Right cardiac atrium (tissue), 5 donors: Measurements from ENCODE around the gene PRPF4. TPM values are rescaled to one million over a fixed set of nuclear protein-coding genes. Genes with fewer than 3 reads are reported as not detected.

Source experiments
- ATAC-seq, 2 donors: fragments of 200-7000 bp; cut with Tn5 transposase; one replicate each; pipeline versions ENCODE4 v1.8.0 to v1.9.1; 2020; ENCODE audit warnings: moderate library complexity in 2 of 2, mild to moderate bottlenecking in 1 of 2
- DNase-seq, 3 donors: peaks; one replicate each; pipeline ENCODE4 v3.0.0-alpha.2; 2020
- H3K27ac ChIP-seq: one replicate; pipeline ENCODE4 v1.5.1; 2013; ENCODE audit warnings: mild to moderate bottlenecking, low read length, control low read depth, moderate library complexity
- H3K27me3 ChIP-seq: one replicate; pipeline ENCODE4 v1.6.1; 2013; ENCODE audit not compliant: control insufficient read depth, insufficient read depth
- H3K4me1 ChIP-seq: one replicate; pipeline ENCODE4 v1.6.1; 2013; ENCODE audit warnings: low read length; ENCODE audit not compliant: control insufficient read depth, insufficient read depth
- H3K4me3 ChIP-seq: one replicate; pipeline ENCODE4 v1.5.1; 2013; ENCODE audit warnings: low read length, control low read depth
- H3K9me3 ChIP-seq: one replicate; pipeline ENCODE4 v1.6.1; 2013; ENCODE audit warnings: low read length; ENCODE audit not compliant: control insufficient read depth
- WGBS: extraction: QIAGEN DNeasy Blood & Tissue Kit; methylation state at CpG from one replicate; pipeline ENCODE4 v1.1.7; 2013; 5-methylcytosine and 5-hydroxymethylcytosine counted together
- intact Hi-C, 4 donors: fragments of 100-400 bp; cut with DNase I; formaldehyde crosslinking; loops; one replicate each; pipeline versions ENCODE4 v1.11.0 to v1.14.0; 2022 to 2023
- polyA plus RNA-seq: library from polyadenylated mRNA; stranded (reverse); fragments of 200-250 nt; gene quantifications from one replicate; pipeline ENCODE4 v1.2.3, GENCODE V29; 2013
- total RNA-seq, 4 donors: library from RNA; stranded (reverse); fragmentation: NEBNext Ultra II Directional; extraction: Animal tissue kit (Norgen Biotek cat#: 25700); gene quantifications; one replicate each; pipeline ENCODE4 v1.2.1, GENCODE V29; 2021
- donor health status: healthy with polysubstance abuse.
- donor health status: DM: no; HTN: yes; CAD: no.
- donor health status: DM: no; HTN: no; CAD: no.
- donor health status: DM: no; HTN: yes; CAD: no; lungs with severe emphysema.
- donor health status: DM: yes; HTN: yes; CAD: no.

PRPF4 gene
- total and polyA plus RNA-seq, 5 donors: 7.0 to 12.8 (median 10.7) TPM

DNA sequence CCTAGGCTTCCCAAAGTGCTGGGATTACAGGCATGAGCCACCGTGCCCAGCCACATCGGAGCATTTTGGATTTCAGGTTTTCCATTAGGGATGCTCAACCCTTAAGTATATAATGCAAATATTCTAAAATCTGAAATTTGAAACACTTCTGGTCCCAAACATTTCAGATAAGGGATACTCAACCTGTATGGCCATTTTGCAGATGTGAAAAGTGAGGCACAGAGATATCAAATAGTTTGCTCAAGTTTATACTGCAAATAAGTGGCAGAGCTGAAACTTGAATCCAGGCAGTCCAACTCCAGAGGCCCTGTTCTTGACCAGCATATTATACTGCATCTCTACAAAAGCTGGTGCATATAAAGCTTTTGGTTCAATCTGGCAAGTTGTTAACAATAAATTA lies 62.3 kb downstream of the PRPF4 start:
- DNase-seq (no peak), ATAC-seq (no peak)
- Histone ChIP-seq H3K27ac (no peak overlapping the region), H3K4me1 (no peaks in the 10 kb centered on the region), H3K9me3 (no peaks in the 10 kb centered on the region), H3K27me3 (no peaks in the 10 kb centered on the region), H3K4me3 (no peak overlapping the region)
- intact Hi-C loops: no loop called here
- 92% methylated on average over 2 of the region's 2 CpGs for WGBS

DNA sequence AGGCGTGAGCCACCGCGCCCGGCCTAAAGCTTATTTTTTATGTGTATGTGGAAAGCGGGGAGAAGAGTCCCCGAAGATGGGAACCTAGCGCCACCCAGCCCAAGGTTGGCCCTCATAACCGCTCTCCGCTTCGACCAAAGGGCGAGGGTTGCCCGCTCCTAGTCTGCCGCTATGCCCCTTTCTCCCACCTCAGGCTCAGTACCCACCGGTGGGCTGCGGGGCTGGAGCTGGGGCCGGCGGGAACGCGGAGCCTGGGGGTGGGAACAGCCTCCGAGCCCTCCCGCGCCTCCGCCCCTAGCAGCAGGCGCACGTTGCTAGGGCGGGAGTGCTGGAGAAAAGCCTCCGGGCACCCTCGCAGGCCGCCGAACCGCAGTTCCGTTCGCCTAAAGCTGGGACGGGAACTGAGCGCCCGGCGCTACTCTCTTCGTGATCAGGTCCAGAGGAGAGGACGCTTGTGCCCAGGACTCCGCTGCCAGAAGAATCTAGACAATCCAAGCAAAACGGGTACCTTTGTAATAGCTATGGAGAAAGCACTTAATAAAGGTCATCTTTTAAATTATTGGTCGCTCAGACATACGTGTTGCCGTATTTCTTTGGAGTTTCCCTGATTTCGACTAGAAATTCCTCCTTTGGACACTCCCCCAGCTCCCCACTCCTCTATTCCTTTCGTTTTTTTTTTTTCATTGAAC lies 64.7 kb downstream of the PRPF4 start, which contains the start of gene WDR31:
Gene WDR31, minus strand, starts transcription at position 265 of the 689 bp plus-strand sequence. CDS start 8,253 bp downstream, outside the sequence.
- Histone ChIP-seq H3K4me3 (peak within 1 kb of the TSS; percentile 86), H3K9me3 (no peaks in the 10 kb centered on the region), H3K4me1 (peaks cover 3% of the 10 kb centered on the region), H3K27ac (peak within 1 kb of the TSS; percentile 74), H3K27me3 (no peaks in the 10 kb centered on the region)
- DNase-seq (peak; percentile 88 to 94 (median 94)), ATAC-seq (peak; percentile 94 to 95)
- intact Hi-C loops: no loop called here
- under 1% methylated on average over 46 of the region's 46 CpGs for WGBS

DNA sequence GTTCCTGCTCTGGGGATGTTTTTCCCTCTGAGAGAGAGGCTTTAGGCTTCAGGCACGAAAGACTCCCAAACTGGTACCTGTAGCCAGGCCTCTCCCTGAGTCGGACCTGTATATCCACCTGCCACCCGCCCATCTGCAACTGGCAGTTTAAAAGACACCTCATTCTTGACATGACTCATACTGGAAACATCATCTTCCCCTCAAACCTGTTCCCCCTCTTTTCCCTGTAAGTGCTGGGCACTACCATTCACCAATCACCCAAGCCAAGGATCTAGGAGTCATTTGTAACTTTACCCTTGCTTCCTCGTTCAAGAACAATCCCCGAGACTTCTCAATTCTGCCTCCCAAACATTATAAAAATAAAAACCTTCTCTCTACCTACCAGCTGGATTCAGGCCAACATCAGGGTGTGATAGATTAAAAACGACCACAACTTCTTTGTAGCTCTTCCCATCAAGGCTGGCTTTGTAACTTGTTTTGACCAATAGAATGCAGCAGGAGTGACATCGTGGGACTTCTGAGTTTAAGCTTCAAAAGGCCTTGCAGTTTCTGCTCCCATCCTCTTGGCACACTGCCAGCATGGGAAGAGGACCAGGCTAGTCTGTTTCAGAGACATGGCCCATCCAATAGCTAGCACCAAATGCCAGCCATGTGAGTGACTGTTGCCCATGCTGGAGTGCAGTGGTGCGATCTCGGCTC lies 66.4 kb downstream of the PRPF4 start:
- H3K27ac ChIP-seq: no peak overlapping the region
- no peaks in the 10 kb centered on the region for H3K9me3 ChIP-seq
- H3K4me1 ChIP-seq: peaks cover 3% of the 10 kb centered on the region
- DNase-seq: peak in 1 of 3 donors; percentile 51
- H3K4me3 ChIP-seq: no peak overlapping the region
- intact Hi-C loops: no loop called here
- 68% methylated on average over 9 of the region's 9 CpGs for WGBS
- no peak for ATAC-seq
- H3K27me3 ChIP-seq: no peaks in the 10 kb centered on the region

Other genes with a start within 250 kb of the PRPF4 start
- gene ZFP37, start 218.9 kb upstream of the PRPF4 start, total RNA-seq: 1 to 10 TPM; 2.3 to 2.6 (median 2.4) TPM
- 0.93 TPM for gene ZFP37, start 218.9 kb upstream of the PRPF4 start, polyA plus RNA-seq
- 10 to 100 TPM in 3 of 4 donors, 1 to 10 TPM in 1; 8.8 to 10.9 (median 10.1) TPM for gene SLC31A2, start 124.7 kb upstream of the PRPF4 start, total RNA-seq
- gene SLC31A2, start 124.7 kb upstream of the PRPF4 start, polyA plus RNA-seq: 11.4 TPM
- 10 to 100 TPM; 19.5 to 21.2 (median 20.1) TPM for gene FKBP15, start 54.4 kb upstream of the PRPF4 start, total RNA-seq
- 11.0 TPM for gene FKBP15, start 54.4 kb upstream of the PRPF4 start, polyA plus RNA-seq
- gene SLC31A1, start 54.1 kb upstream of the PRPF4 start, total RNA-seq: 10 to 100 TPM; 11.4 to 20.7 (median 13.7) TPM
- gene SLC31A1, start 54.1 kb upstream of the PRPF4 start, polyA plus RNA-seq: 6.0 TPM
- 10 to 100 TPM; 29.0 to 39.1 (median 37.0) TPM for gene CDC26, start 86 bp upstream of the PRPF4 start, total RNA-seq
- gene CDC26, start 86 bp upstream of the PRPF4 start, polyA plus RNA-seq: 50.0 TPM
- not detected for gene RNF183, start 27.7 kb downstream of the PRPF4 start, total RNA-seq
- not detected for gene RNF183, start 27.7 kb downstream of the PRPF4 start, polyA plus RNA-seq
- gene WDR31, start 64.6 kb downstream of the PRPF4 start, total RNA-seq: 10 to 100 TPM in 1 of 4 donors, 1 to 10 TPM in 3; 7.4 to 10.1 (median 8.5) TPM
- gene WDR31, start 64.6 kb downstream of the PRPF4 start, polyA plus RNA-seq: 5.4 TPM
- gene BSPRY, start 73.9 kb downstream of the PRPF4 start, total RNA-seq: 1 to 10 TPM in 3 of 4 donors, under 1 TPM in 1; 0.21 to 2.3 (median 1.6) TPM
- gene BSPRY, start 73.9 kb downstream of the PRPF4 start, polyA plus RNA-seq: 1.4 TPM
- 10 to 100 TPM; 11.0 to 20.0 (median 15.9) TPM for gene HDHD3, start 101.3 kb downstream of the PRPF4 start, total RNA-seq
- 19.6 TPM for gene HDHD3, start 101.3 kb downstream of the PRPF4 start, polyA plus RNA-seq
- gene ALAD, start 125.6 kb downstream of the PRPF4 start, total RNA-seq: 10 to 100 TPM; 29.9 to 43.6 (median 42.1) TPM
- 39.5 TPM for gene ALAD, start 125.6 kb downstream of the PRPF4 start, polyA plus RNA-seq
- gene POLE3, start 135.0 kb downstream of the PRPF4 start, total RNA-seq: 10 to 100 TPM; 19.7 to 22.4 (median 20.5) TPM
- 18.0 TPM for gene POLE3, start 135.0 kb downstream of the PRPF4 start, polyA plus RNA-seq
- under 1 TPM; 0.20 to 0.47 (median 0.20) TPM for gene C9orf43, start 135.1 kb downstream of the PRPF4 start, total RNA-seq
- gene C9orf43, start 135.1 kb downstream of the PRPF4 start, polyA plus RNA-seq: 0.23 TPM
- 100 to 1,000 TPM; 139 to 184 (median 166) TPM for gene RGS3, start 188.1 kb downstream of the PRPF4 start, total RNA-seq
- 107 TPM for gene RGS3, start 188.1 kb downstream of the PRPF4 start, polyA plus RNA-seq